Measurements from ENCODE around the gene LGMN. TPM values are rescaled to one million over a fixed set of nuclear protein-coding genes. Genes with fewer than 3 reads are reported as not detected.

LGMN gene
- total RNA-seq, 4 donors from 2014 or later = 64.2 to 110 (median 71.5) TPM

- H3K9me3 ChIP-seq = no peaks in the 10 kb centered on the region
- H3K4me3 ChIP-seq = no peak overlapping the region
- H3K36me3 ChIP-seq = no peaks in the 10 kb centered on the region
- no peak overlapping the region for H3K27ac ChIP-seq (replicated peaks in 1 of 4)
- no peaks in the 10 kb centered on the region for H3K27me3 ChIP-seq
- TF ChIP-seq POLR2AphosphoS5 (IDR thresholded peaks at IDR 0.05) (no peak), EP300 (IDR thresholded peaks at IDR 0.05) (no peak), POLR2A (IDR thresholded peaks at IDR 0.05; ENCODE audit: low read depth) (no peak)
- TF ChIP-seq, protein P1, sequence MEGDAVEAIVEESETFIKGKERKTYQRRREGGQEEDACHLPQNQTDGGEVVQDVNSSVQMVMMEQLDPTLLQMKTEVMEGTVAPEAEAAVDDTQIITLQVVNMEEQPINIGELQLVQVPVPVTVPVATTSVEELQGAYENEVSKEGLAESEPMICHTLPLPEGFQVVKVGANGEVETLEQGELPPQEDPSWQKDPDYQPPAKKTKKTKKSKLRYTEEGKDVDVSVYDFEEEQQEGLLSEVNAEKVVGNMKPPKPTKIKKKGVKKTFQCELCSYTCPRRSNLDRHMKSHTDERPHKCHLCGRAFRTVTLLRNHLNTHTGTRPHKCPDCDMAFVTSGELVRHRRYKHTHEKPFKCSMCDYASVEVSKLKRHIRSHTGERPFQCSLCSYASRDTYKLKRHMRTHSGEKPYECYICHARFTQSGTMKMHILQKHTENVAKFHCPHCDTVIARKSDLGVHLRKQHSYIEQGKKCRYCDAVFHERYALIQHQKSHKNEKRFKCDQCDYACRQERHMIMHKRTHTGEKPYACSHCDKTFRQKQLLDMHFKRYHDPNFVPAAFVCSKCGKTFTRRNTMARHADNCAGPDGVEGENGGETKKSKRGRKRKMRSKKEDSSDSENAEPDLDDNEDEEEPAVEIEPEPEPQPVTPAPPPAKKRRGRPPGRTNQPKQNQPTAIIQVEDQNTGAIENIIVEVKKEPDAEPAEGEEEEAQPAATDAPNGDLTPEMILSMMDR (IDR thresholded peaks at IDR 0.05) = no peak
- H3K4me1 ChIP-seq = no peaks in the 10 kb centered on the region
- intact Hi-C loops (cut with DNase I) = no loop called here
- DNase-seq (ENCODE audit: extremely low spot score) = no peak
- 95% methylated on average over 12 of the region's 12 CpGs for WGBS
These were observed 11.5 kb upstream of the LGMN start for GRCh38 chr14:92759679-92760523.

GRCh38 chr14:92759300-92759678, 10.9 kb upstream of the LGMN start:
- H3K27me3 ChIP-seq = no peaks in the 10 kb centered on the region
- H3K36me3 ChIP-seq = no peaks in the 10 kb centered on the region
- DNase-seq (ENCODE audit: extremely low spot score) = no peak
- 80% methylated on average over 4 of the region's 4 CpGs for WGBS
- H3K27ac ChIP-seq (replicated peaks in 1 of 4) = no peak overlapping the region
- no peaks in the 10 kb centered on the region for H3K9me3 ChIP-seq
- intact Hi-C loops (cut with DNase I) = no loop called here
- H3K4me1 ChIP-seq = no peaks in the 10 kb centered on the region
- no peak for TF ChIP-seq EP300 (IDR thresholded peaks at IDR 0.05)
- no peak for TF ChIP-seq POLR2AphosphoS5 (IDR thresholded peaks at IDR 0.05)
- no peak for TF ChIP-seq POLR2A (IDR thresholded peaks at IDR 0.05; ENCODE audit: low read depth)
- TF ChIP-seq, protein P1 (IDR thresholded peaks at IDR 0.05) = no peak
- no peak overlapping the region for H3K4me3 ChIP-seq

DNA sequence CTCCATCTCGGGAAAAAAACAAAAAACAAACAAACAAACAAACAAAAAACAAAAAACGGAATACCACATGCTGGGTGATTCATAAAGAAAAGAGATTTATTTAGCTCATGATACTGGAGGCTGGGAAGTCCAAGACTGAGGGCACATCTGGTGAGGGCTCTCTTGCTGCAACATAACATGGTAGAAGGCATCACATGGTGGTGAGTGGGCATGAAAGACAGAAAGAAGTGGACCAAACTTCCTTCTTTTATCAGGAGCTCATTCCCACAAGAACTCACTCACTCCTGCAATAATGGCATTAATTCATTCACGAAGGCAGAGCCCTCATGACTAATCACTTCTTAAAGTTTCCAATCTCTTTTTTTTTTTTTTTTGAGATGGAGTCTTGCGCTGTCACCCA, 8.0 kb upstream of the LGMN start:
- no peaks in the 10 kb centered on the region for H3K9me3 ChIP-seq
- no peaks in the 10 kb centered on the region for H3K36me3 ChIP-seq
- H3K4me1 ChIP-seq = no peaks in the 10 kb centered on the region
- no peaks in the 10 kb centered on the region for H3K27me3 ChIP-seq
- DNase-seq (ENCODE audit: extremely low spot score) = no peak
- WGBS = 83% methylated on average over 4 of the region's 4 CpGs
- no peak overlapping the region for H3K4me3 ChIP-seq
- H3K27ac ChIP-seq (replicated peaks in 1 of 4) = no peak overlapping the region
- no peak for TF ChIP-seq POLR2A (IDR thresholded peaks at IDR 0.05; ENCODE audit: low read depth)
- no peak for TF ChIP-seq POLR2AphosphoS5 (IDR thresholded peaks at IDR 0.05)
- TF ChIP-seq, protein P1 (IDR thresholded peaks at IDR 0.05) = no peak
- no peak for TF ChIP-seq EP300 (IDR thresholded peaks at IDR 0.05)
- intact Hi-C loops (cut with DNase I) = no loop called here

GRCh38 chr14:92755495-92755894, 7.1 kb upstream of the LGMN start:
- 81% methylated on average over 3 of the region's 3 CpGs for WGBS

More at GRCh38 chr14:92755495-92755894, 7.1 kb upstream of the LGMN start:
- Histone ChIP-seq H3K27ac (replicated peaks in 1 of 4) (no peak overlapping the region), H3K4me1 (no peaks in the 10 kb centered on the region), H3K36me3 (no peaks in the 10 kb centered on the region), H3K9me3 (no peaks in the 10 kb centered on the region), H3K4me3 (no peak overlapping the region), H3K27me3 (no peaks in the 10 kb centered on the region)
- intact Hi-C loops (cut with DNase I) = no loop called here
- TF ChIP-seq, protein P1 (IDR thresholded peaks at IDR 0.05) = no peak
- DNase-seq (ENCODE audit: extremely low spot score) = no peak

All from esophagus muscularis mucosa (tissue), 4 donors.